Progenitor cell of endocrine pancreas (in vitro differentiated cells): ENCODE results near the gene HCN4. TPM values are rescaled to one million over a fixed set of nuclear protein-coding genes. Genes with fewer than 3 reads are reported as not detected.

Experiments
- DNase-seq: peaks from one replicate; pipeline ENCODE4 v3.0.0; 2021; ENCODE audit warnings: low spot score; ENCODE audit not compliant: unreplicated experiment
- H3K27ac Mint-ChIP-seq: 2 replicates; pipeline ENCODE4 v1.8.0; 2021; ENCODE audit warnings: mild to moderate bottlenecking, moderate library complexity, mixed read lengths
- H3K27me3 Mint-ChIP-seq: 2 replicates; pipeline ENCODE4 v1.8.0; 2021; ENCODE audit warnings: mixed read lengths
- H3K36me3 Mint-ChIP-seq: 2 replicates; pipeline ENCODE4 v1.8.0; 2022; ENCODE audit warnings: mixed read lengths; ENCODE audit not compliant: insufficient read depth
- H3K4me1 Mint-ChIP-seq: 2 replicates; pipeline ENCODE4 v1.8.0; 2021; ENCODE audit warnings: low read depth, mixed read lengths
- H3K4me3 Mint-ChIP-seq: 2 replicates; pipeline ENCODE4 v1.8.0; 2021; ENCODE audit warnings: low read depth, mild to moderate bottlenecking, moderate library complexity, mixed read lengths
- H3K9me3 Mint-ChIP-seq: 2 replicates; pipeline ENCODE4 v1.8.0; 2021; ENCODE audit warnings: low read depth, mixed read lengths
- CTCF ChIP-seq: fragments of 200-600 bp; sonication (generic); IDR thresholded peaks from one replicate; pipeline ENCODE4 v1.5.0; 2021; ENCODE audit warnings: antibody characterized with exemption, mild to moderate bottlenecking; ENCODE audit not compliant: unreplicated experiment
- total RNA-seq: library from RNA; stranded (reverse); gene quantifications from 2 replicates; pipeline ENCODE4 v1.2.1, GENCODE V29; 2021

The HCN4 gene
- total RNA-seq, 1 donor from 2014 or later: 4.9 TPM

GRCh38 chr15:73346735-73347312, 21.9 kb downstream of the HCN4 start:
- Mint-ChIP-seq H3K27ac (no peak overlapping the region), H3K36me3 (peaks cover 11% of the 10 kb centered on the region), H3K9me3 (no peaks in the 10 kb centered on the region), H3K27me3 (no peaks in the 10 kb centered on the region), H3K4me1 (no peaks in the 10 kb centered on the region), H3K4me3 (no peak overlapping the region)
- peak; percentile 81 for DNase-seq
- no peak for TF ChIP-seq CTCF

GRCh38 chr15:73345658-73346057, 23.1 kb downstream of the HCN4 start:
- no peaks in the 10 kb centered on the region for H3K27me3 Mint-ChIP-seq
- no peaks in the 10 kb centered on the region for H3K4me1 Mint-ChIP-seq
- no peak overlapping the region for H3K4me3 Mint-ChIP-seq
- no peaks in the 10 kb centered on the region for H3K9me3 Mint-ChIP-seq
- TF ChIP-seq CTCF: no peak
- no peak overlapping the region for H3K27ac Mint-ChIP-seq
- peaks cover 11% of the 10 kb centered on the region for H3K36me3 Mint-ChIP-seq
- DNase-seq: no peak

GRCh38 chr15:73344056-73344455, 24.7 kb downstream of the HCN4 start:
- Mint-ChIP-seq H3K9me3 (no peaks in the 10 kb centered on the region), H3K4me3 (no peak overlapping the region), H3K36me3 (peaks cover 13% of the 10 kb centered on the region), H3K27ac (no peak overlapping the region), H3K4me1 (no peaks in the 10 kb centered on the region), H3K27me3 (no peaks in the 10 kb centered on the region)
- no peak for DNase-seq
- TF ChIP-seq CTCF: no peak

GRCh38 chr15:73341886-73342600, 26.7 kb downstream of the HCN4 start:
- no peak for DNase-seq
- TF ChIP-seq CTCF: no peak
- no peak overlapping the region for H3K4me3 Mint-ChIP-seq
- H3K27ac Mint-ChIP-seq: no peak overlapping the region
- H3K36me3 Mint-ChIP-seq: peaks cover 13% of the 10 kb centered on the region
- no peaks in the 10 kb centered on the region for H3K9me3 Mint-ChIP-seq
- H3K27me3 Mint-ChIP-seq: no peaks in the 10 kb centered on the region
- H3K4me1 Mint-ChIP-seq: no peaks in the 10 kb centered on the region

DNA sequence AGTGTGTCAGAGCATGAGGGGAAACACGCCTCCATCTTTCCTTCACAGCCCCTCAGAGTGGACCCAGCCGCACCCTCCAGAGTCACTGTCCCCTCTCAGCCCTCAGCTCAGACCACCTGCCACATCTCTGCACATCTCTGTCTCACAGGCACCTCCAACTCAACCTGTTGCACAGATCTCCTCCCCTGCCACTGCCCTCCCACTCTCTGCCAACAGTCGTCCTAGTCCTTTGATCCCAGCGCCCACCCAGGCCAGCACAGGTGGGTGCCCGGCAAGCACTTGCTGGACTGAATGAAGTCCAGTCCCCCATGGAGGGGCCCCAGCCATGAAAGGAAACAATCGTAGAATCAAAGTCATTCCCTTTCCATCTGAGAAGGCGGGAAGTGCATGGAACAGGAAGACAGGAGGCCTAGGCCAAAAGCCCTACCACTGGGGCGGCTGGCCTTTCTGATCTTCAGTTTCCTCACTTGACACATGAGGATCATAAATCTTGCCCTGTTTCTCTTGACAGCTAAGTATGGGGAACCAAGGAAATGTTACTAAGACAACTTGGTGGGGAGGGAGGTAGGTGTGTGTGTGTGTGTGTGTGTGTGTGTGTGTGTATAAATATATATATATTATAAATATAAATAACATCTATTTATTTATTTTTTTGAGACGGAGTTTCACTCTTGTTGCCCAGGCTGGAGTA, 28.1 kb downstream of the HCN4 start:
- Mint-ChIP-seq H3K9me3 (no peaks in the 10 kb centered on the region), H3K27ac (no peak overlapping the region), H3K4me3 (no peak overlapping the region), H3K4me1 (no peaks in the 10 kb centered on the region), H3K27me3 (no peaks in the 10 kb centered on the region), H3K36me3 (peaks cover 13% of the 10 kb centered on the region)
- no peak for DNase-seq
- TF ChIP-seq CTCF: no peak
